Stomach (tissue), 9 donors: Measurements from ENCODE around the gene SPINK4. TPM values are rescaled to one million over a fixed set of nuclear protein-coding genes. Genes with fewer than 3 reads are reported as not detected.

ENCODE experiments used
- DNase-seq, 2 donors: peaks; one replicate each; pipeline versions ENCODE4 v3.0.0 to v3.0.0-alpha.2; 2013 to 2019
- H3K27ac ChIP-seq, 5 donors: fragments of 200-600 bp in 4 of 5; sonication (generic) in 4 of 5; one replicate each; pipeline ENCODE4 v1.5.1; 2013 to 2019; ENCODE audit warnings: mild to moderate bottlenecking in 1 of 5, moderate library complexity in 1 of 5
- H3K27me3 ChIP-seq, 3 donors: fragments of 200-600 bp; sonication (generic); one replicate each; pipeline ENCODE4 v1.5.1; 2017 to 2019; ENCODE audit warnings: mixed run types in 1 of 3
- H3K36me3 ChIP-seq, 4 donors: fragments of 200-600 bp; sonication (generic); 1 replicate in 3 of 4; 2 replicates in 1 of 4; pipeline ENCODE4 v1.5.1; 2016 to 2019
- H3K4me1 ChIP-seq, 4 donors: fragments of 200-600 bp; sonication (generic); one replicate each; pipeline ENCODE4 v1.5.1; 2016 to 2019
- H3K4me3 ChIP-seq, 4 donors: fragments of 200-600 bp; sonication (generic) in 3 of 4; one replicate each; pipeline ENCODE4 v1.5.1; 2016 to 2019; ENCODE audit warnings: mild to moderate bottlenecking in 1 of 4
- H3K9me3 ChIP-seq, 4 donors: fragments of 200-600 bp; sonication (generic); one replicate each; pipeline ENCODE4 v1.5.1; 2016 to 2019
- EP300 ChIP-seq: sonication (generic); formaldehyde crosslinking; IDR thresholded peaks from one replicate; pipeline ENCODE4 v1.6.1; 2017; ENCODE audit warnings: antibody characterized with exemption
- POLR2A ChIP-seq, 4 donors: fragments of 450-650 bp; IDR thresholded peaks; one replicate each; pipeline ENCODE4 v1.6.1; 2016; ENCODE audit warnings: antibody characterized with exemption in 4 of 4, control low read depth in 2 of 4, mild to moderate bottlenecking in 1 of 4, moderate library complexity in 1 of 4
- POLR2AphosphoS5 ChIP-seq, 3 donors: sonication (generic); formaldehyde crosslinking; IDR thresholded peaks; one replicate each; pipeline ENCODE4 v1.6.1; 2016; ENCODE audit warnings: antibody characterized with exemption in 3 of 3
- WGBS, 5 donors: extraction: QIAGEN DNeasy Blood & Tissue Kit in 3 of 5; methylation state at CpG; one replicate each; pipeline versions ENCODE4 v1.1.5 to v1.1.7; 2013 to 2018; 5-methylcytosine and 5-hydroxymethylcytosine counted together
- intact Hi-C: fragments of 100-400 bp; cut with DNase I; formaldehyde crosslinking; loops from one replicate; pipeline ENCODE4 v1.15.1; 2023; ENCODE audit warnings: low total_unique reads
- polyA plus RNA-seq, 3 donors: library from polyadenylated mRNA; stranded (reverse); fragments of 200-250 nt; gene quantifications; one replicate each; pipeline ENCODE4 v1.2.3, GENCODE V29; 2013
- total RNA-seq, 5 donors: library from RNA; depleted of rRNA; stranded (reverse); fragments of >200 nt; gene quantifications; one replicate each; pipeline versions ENCODE4 v1.1.0 to v1.2.3, GENCODE V29; 2014 to 2016
- TF ChIP-seq, protein P1 (sequence below), 7 experiments: fragments of 450-650 bp in 4 of 7; fragments of 200-600 bp in 3 of 7; sonication (generic) in 3 of 7; IDR thresholded peaks; one replicate each; pipeline ENCODE4 v1.5.1; 2016 to 2019; ENCODE audit warnings: antibody characterized with exemption in 7 of 7, control low read depth in 2 of 7, mild to moderate bottlenecking in 1 of 7
- donor health status: healthy with polysubstance abuse.
- donor health status: Bipolar disorder and iron deficiency.
- donor health status: healthy.

Gene SPINK4
- total and polyA plus RNA-seq, 8 donors = 2.1 to 29.5 (median 19.1) TPM; not detected in 5

- H3K27me3 ChIP-seq = no peaks in the 10 kb centered on the region
- peak in 1 of 2 donors; percentile 20 for DNase-seq
- no peak for TF ChIP-seq EP300
- TF ChIP-seq, protein P1, sequence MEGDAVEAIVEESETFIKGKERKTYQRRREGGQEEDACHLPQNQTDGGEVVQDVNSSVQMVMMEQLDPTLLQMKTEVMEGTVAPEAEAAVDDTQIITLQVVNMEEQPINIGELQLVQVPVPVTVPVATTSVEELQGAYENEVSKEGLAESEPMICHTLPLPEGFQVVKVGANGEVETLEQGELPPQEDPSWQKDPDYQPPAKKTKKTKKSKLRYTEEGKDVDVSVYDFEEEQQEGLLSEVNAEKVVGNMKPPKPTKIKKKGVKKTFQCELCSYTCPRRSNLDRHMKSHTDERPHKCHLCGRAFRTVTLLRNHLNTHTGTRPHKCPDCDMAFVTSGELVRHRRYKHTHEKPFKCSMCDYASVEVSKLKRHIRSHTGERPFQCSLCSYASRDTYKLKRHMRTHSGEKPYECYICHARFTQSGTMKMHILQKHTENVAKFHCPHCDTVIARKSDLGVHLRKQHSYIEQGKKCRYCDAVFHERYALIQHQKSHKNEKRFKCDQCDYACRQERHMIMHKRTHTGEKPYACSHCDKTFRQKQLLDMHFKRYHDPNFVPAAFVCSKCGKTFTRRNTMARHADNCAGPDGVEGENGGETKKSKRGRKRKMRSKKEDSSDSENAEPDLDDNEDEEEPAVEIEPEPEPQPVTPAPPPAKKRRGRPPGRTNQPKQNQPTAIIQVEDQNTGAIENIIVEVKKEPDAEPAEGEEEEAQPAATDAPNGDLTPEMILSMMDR (IDR thresholded peaks at IDR 0.05) = no peak
- no peak for TF ChIP-seq POLR2AphosphoS5 (IDR thresholded peaks at IDR 0.05)
- TF ChIP-seq POLR2A (IDR thresholded peaks at IDR 0.05) = no peak
- no peaks in the 10 kb centered on the region for H3K9me3 ChIP-seq
- 58 to 80% (median 70%) methylated on average over 6 of the region's 6 CpGs for WGBS, 5 donors
- intact Hi-C loops = no loop called here
- no peak overlapping the region for H3K4me3 ChIP-seq
- H3K4me1 ChIP-seq = no peaks in the 10 kb centered on the region
- H3K27ac ChIP-seq = no peak overlapping the region
- peaks cover 24 to 64% (median 57%) of the 10 kb centered on the region in 4 donors for H3K36me3 ChIP-seq
Measured at GRCh38 chr9:33249087-33249658, 9.2 kb downstream of the SPINK4 start.

DNA sequence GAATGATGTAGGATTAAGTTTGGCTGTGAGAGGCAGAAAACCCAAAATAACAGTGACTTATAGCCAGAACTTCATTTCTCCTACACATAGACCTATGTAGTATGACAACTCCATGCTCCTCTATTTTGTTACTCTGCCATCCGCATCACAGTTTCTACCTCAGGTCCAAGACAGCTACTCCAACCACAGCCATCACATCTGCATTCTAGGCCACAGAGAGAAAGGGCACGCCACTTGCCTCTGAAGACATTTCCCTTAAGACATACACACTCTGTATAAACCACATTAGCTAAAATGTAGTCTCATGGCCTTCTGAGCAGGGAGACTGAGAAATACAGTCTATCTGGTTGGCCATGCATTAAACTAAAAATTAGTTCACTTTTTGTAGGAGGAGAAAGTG, 10.0 kb downstream of the SPINK4 start:
- no peaks in the 10 kb centered on the region for H3K4me1 ChIP-seq
- DNase-seq = no peak
- H3K9me3 ChIP-seq = no peaks in the 10 kb centered on the region
- H3K4me3 ChIP-seq = no peak overlapping the region
- peaks cover 32 to 72% (median 66%) of the 10 kb centered on the region in 4 donors for H3K36me3 ChIP-seq
- intact Hi-C loops = no loop called here
- no peaks in the 10 kb centered on the region for H3K27me3 ChIP-seq
- no peak overlapping the region for H3K27ac ChIP-seq
- TF ChIP-seq, protein P1 (IDR thresholded peaks at IDR 0.05) = no peak
- TF ChIP-seq EP300 (no peak), POLR2A (IDR thresholded peaks at IDR 0.05) (no peak), POLR2AphosphoS5 (IDR thresholded peaks at IDR 0.05) (no peak)
- 93 to 100% (median 95%) methylated on average over 2 of the region's 2 CpGs for WGBS, 5 donors

GRCh38 chr9:33250458-33250995, 10.6 kb downstream of the SPINK4 start:
- Histone ChIP-seq H3K9me3 (no peaks in the 10 kb centered on the region), H3K36me3 (peaks cover 37 to 77% (median 71%) of the 10 kb centered on the region in 4 donors), H3K4me1 (no peaks in the 10 kb centered on the region), H3K27ac (no peak overlapping the region), H3K4me3 (no peak overlapping the region), H3K27me3 (no peaks in the 10 kb centered on the region)
- no peak for TF ChIP-seq EP300
- TF ChIP-seq POLR2AphosphoS5 (IDR thresholded peaks at IDR 0.05) = no peak
- TF ChIP-seq, protein P1 (IDR thresholded peaks at IDR 0.05) = no peak
- no peak for TF ChIP-seq POLR2A (IDR thresholded peaks at IDR 0.05)
- no peak for DNase-seq
- 56 to 91% (median 85%) methylated on average over 1 of the region's 1 CpG for WGBS, 5 donors
- intact Hi-C loops = no loop called here

- Histone ChIP-seq H3K27ac (no peak overlapping the region), H3K4me1 (no peaks in the 10 kb centered on the region), H3K4me3 (no peak overlapping the region), H3K9me3 (no peaks in the 10 kb centered on the region), H3K27me3 (no peaks in the 10 kb centered on the region), H3K36me3 (peaks cover 74 to 100% (median 96%) of the 10 kb centered on the region in 4 donors)
- intact Hi-C loops = no loop called here
- 86 to 98% (median 94%) methylated on average over 4 of the region's 4 CpGs for WGBS, 5 donors
- DNase-seq = no peak
- TF ChIP-seq POLR2AphosphoS5 (IDR thresholded peaks at IDR 0.05) = no peak
- TF ChIP-seq EP300 = no peak
- TF ChIP-seq, protein P1 (IDR thresholded peaks at IDR 0.05) = no peak
Measured at GRCh38 chr9:33254211-33254610, 14.2 kb downstream of the SPINK4 start.
